T-helper 2 cell treated with Interferon-gamma antibody and Interleukin-4, amounts not matched to agents 5 μg/mL and 100 μg/mL, for 36 hours (primary cell): ENCODE results near the gene C5orf46.

Experiments
- DNase-seq: peaks from one replicate; pipeline ENCODE4 v3.0.0; 2021; ENCODE audit warnings: low spot score
- H3K27ac Mint-ChIP-seq: one replicate; pipeline ENCODE4 v1.8.0; 2021; ENCODE audit warnings: mild to moderate bottlenecking, mixed read lengths
- H3K27me3 Mint-ChIP-seq: one replicate; pipeline ENCODE4 v1.8.0; 2021; ENCODE audit warnings: low read depth, mixed read lengths
- H3K36me3 Mint-ChIP-seq: one replicate; pipeline ENCODE4 v1.8.0; 2021; ENCODE audit warnings: low read depth, mixed read lengths
- H3K4me1 Mint-ChIP-seq: one replicate; pipeline ENCODE4 v1.8.0; 2021; ENCODE audit warnings: low read depth, mixed read lengths
- H3K4me3 Mint-ChIP-seq: one replicate; pipeline ENCODE4 v1.8.0; 2022; ENCODE audit warnings: mild to moderate bottlenecking, moderate library complexity, mixed read lengths
- H3K9me3 Mint-ChIP-seq: one replicate; pipeline ENCODE4 v1.8.0; 2021; ENCODE audit warnings: mixed read lengths

Gene C5orf46

GRCh38 chr5:147858565-147858964, 47.8 kb downstream of the C5orf46 start:
- H3K4me1 Mint-ChIP-seq: peaks cover 4% of the 10 kb centered on the region
- no peak overlapping the region for H3K4me3 Mint-ChIP-seq
- H3K9me3 Mint-ChIP-seq: no peaks in the 10 kb centered on the region
- H3K27ac Mint-ChIP-seq: no peak overlapping the region
- H3K36me3 Mint-ChIP-seq: no peaks in the 10 kb centered on the region
- H3K27me3 Mint-ChIP-seq: peaks cover 17% of the 10 kb centered on the region
- DNase-seq: no peak

DNA sequence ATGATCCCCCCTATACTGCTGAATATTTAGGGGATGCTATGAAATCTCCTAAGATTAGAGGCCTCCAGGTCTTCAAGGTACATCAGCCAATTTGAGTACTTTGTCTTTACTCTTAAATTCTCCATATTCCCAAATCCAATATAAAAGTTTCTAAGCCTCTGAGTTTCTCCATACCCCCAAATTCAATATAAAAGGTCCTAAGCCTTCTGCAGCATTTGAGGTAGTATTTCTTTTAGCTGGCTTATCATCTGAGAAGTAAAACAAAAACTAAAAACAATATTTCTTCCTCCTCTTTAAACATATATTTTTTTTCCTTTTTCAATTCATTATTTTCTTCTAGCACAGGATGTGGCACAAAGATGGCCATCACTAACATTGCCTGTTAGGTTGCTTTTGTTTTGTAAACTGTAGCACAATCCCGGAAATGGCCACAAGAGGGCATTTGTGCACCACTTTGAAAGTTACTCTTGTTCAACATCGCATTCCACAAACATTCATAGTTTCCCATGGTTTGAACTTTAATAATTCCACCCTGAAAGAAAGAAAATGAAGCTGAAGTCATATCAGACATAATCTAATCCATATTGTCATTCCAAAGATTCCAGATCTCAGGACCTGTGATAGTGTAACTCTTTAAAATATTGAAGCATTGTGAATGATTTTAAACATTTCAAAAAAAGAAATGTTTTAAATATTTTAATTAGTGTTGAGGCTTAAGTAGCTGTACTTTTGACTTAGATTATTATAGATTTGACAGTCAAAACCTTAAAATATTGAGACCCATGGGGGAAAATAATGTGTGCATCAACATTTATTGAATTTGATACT, 48.8 kb downstream of the C5orf46 start:
- Mint-ChIP-seq H3K36me3 (no peaks in the 10 kb centered on the region), H3K9me3 (no peaks in the 10 kb centered on the region), H3K4me1 (peaks cover 4% of the 10 kb centered on the region), H3K4me3 (no peak overlapping the region), H3K27ac (no peak overlapping the region), H3K27me3 (peaks cover 15% of the 10 kb centered on the region)
- peak; percentile 10 for DNase-seq

DNA sequence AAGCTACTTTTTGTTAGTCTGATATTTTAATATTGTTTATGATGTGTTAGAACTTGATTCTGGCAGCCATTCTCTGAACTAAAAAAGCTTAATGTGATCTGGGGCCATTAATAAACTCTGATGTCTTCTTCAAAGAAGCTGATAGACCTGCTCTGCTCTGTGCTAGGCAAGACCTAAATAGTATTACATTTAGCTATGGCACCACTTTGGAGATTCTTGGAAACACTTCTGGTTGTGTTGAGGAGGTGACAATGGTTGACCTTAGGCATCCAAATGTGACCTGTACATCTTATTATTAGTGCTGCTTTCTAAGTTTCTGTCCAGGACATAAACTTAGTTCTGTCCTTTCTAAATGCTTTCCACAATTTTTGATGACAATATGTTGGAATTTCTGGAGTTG, 49.5 kb downstream of the C5orf46 start:
- no peak overlapping the region for H3K27ac Mint-ChIP-seq
- no peak overlapping the region for H3K4me3 Mint-ChIP-seq
- H3K36me3 Mint-ChIP-seq: no peaks in the 10 kb centered on the region
- DNase-seq: no peak
- H3K27me3 Mint-ChIP-seq: peaks cover 15% of the 10 kb centered on the region
- no peaks in the 10 kb centered on the region for H3K9me3 Mint-ChIP-seq
- peaks cover 4% of the 10 kb centered on the region for H3K4me1 Mint-ChIP-seq

DNA sequence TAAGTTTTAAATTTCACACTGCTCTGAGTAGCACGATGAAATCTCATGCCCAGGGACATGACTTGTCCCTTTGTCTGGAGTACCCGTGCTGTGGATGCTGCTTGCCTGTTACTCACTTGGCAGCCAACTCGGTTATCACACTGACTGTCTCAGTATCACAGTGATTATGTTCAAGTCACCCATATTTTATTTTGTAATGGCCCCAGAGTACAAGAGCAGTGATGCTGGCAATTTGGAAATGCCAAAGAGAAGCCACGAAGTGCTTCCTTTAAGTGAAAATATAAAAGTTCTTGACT, 50.6 kb downstream of the C5orf46 start:
- Mint-ChIP-seq H3K36me3 (no peaks in the 10 kb centered on the region), H3K4me1 (peaks cover 4% of the 10 kb centered on the region), H3K27ac (no peak overlapping the region), H3K4me3 (no peak overlapping the region), H3K27me3 (peaks cover 11% of the 10 kb centered on the region), H3K9me3 (no peaks in the 10 kb centered on the region)
- no peak for DNase-seq

GRCh38 chr5:147854894-147855773, 51.2 kb downstream of the C5orf46 start:
- no peak for DNase-seq

GRCh38 chr5:147854331-147854730, 52.0 kb downstream of the C5orf46 start:
- Mint-ChIP-seq H3K4me3 (no peak overlapping the region), H3K9me3 (no peaks in the 10 kb centered on the region), H3K36me3 (no peaks in the 10 kb centered on the region), H3K27ac (no peak overlapping the region), H3K27me3 (peaks cover 11% of the 10 kb centered on the region), H3K4me1 (peaks cover 4% of the 10 kb centered on the region)
- DNase-seq: no peak

More at GRCh38 chr5:147854894-147855773, 51.2 kb downstream of the C5orf46 start:
- H3K27me3 Mint-ChIP-seq: peaks cover 11% of the 10 kb centered on the region
- no peaks in the 10 kb centered on the region for H3K36me3 Mint-ChIP-seq
- no peak overlapping the region for H3K4me3 Mint-ChIP-seq
- no peak overlapping the region for H3K27ac Mint-ChIP-seq
- no peaks in the 10 kb centered on the region for H3K9me3 Mint-ChIP-seq
- peaks cover 4% of the 10 kb centered on the region for H3K4me1 Mint-ChIP-seq

GRCh38 chr5:147853372-147853987, 52.9 kb downstream of the C5orf46 start:
- peaks cover 8% of the 10 kb centered on the region for H3K27me3 Mint-ChIP-seq
- H3K36me3 Mint-ChIP-seq: no peaks in the 10 kb centered on the region
- DNase-seq: no peak
- H3K27ac Mint-ChIP-seq: no peak overlapping the region
- H3K4me3 Mint-ChIP-seq: no peak overlapping the region
- H3K4me1 Mint-ChIP-seq: peaks cover 4% of the 10 kb centered on the region
- H3K9me3 Mint-ChIP-seq: no peaks in the 10 kb centered on the region

GRCh38 chr5:147852365-147852764, 54.0 kb downstream of the C5orf46 start:
- no peaks in the 10 kb centered on the region for H3K4me1 Mint-ChIP-seq
- H3K27me3 Mint-ChIP-seq: peaks cover 6% of the 10 kb centered on the region
- no peaks in the 10 kb centered on the region for H3K9me3 Mint-ChIP-seq
- no peak for DNase-seq
- no peak overlapping the region for H3K27ac Mint-ChIP-seq
- H3K4me3 Mint-ChIP-seq: no peak overlapping the region
- no peaks in the 10 kb centered on the region for H3K36me3 Mint-ChIP-seq

GRCh38 chr5:147851578-147851977, 54.8 kb downstream of the C5orf46 start:
- Mint-ChIP-seq H3K27me3 (peaks cover 7% of the 10 kb centered on the region), H3K27ac (no peak overlapping the region), H3K4me3 (no peak overlapping the region), H3K4me1 (no peaks in the 10 kb centered on the region), H3K9me3 (no peaks in the 10 kb centered on the region), H3K36me3 (no peaks in the 10 kb centered on the region)
- DNase-seq: no peak

- H3K27me3 Mint-ChIP-seq: peaks cover 4% of the 10 kb centered on the region
- H3K4me1 Mint-ChIP-seq: no peaks in the 10 kb centered on the region
- H3K36me3 Mint-ChIP-seq: no peaks in the 10 kb centered on the region
- no peaks in the 10 kb centered on the region for H3K9me3 Mint-ChIP-seq
- H3K4me3 Mint-ChIP-seq: no peak overlapping the region
- DNase-seq: no peak
- no peak overlapping the region for H3K27ac Mint-ChIP-seq
These were observed 57.1 kb downstream of the C5orf46 start for GRCh38 chr5:147849226-147849625.

GRCh38 chr5:147845618-147846017, 60.7 kb downstream of the C5orf46 start:
- no peak overlapping the region for H3K4me3 Mint-ChIP-seq
- H3K9me3 Mint-ChIP-seq: no peaks in the 10 kb centered on the region
- peaks cover 8% of the 10 kb centered on the region for H3K27me3 Mint-ChIP-seq
- no peaks in the 10 kb centered on the region for H3K36me3 Mint-ChIP-seq
- no peak overlapping the region for H3K27ac Mint-ChIP-seq
- no peak for DNase-seq
- no peaks in the 10 kb centered on the region for H3K4me1 Mint-ChIP-seq

GRCh38 chr5:147844846-147845245, 61.5 kb downstream of the C5orf46 start:
- Mint-ChIP-seq H3K9me3 (no peaks in the 10 kb centered on the region), H3K4me3 (no peak overlapping the region), H3K27me3 (peaks cover 8% of the 10 kb centered on the region), H3K36me3 (no peaks in the 10 kb centered on the region), H3K4me1 (no peaks in the 10 kb centered on the region), H3K27ac (no peak overlapping the region)
- no peak for DNase-seq

DNA sequence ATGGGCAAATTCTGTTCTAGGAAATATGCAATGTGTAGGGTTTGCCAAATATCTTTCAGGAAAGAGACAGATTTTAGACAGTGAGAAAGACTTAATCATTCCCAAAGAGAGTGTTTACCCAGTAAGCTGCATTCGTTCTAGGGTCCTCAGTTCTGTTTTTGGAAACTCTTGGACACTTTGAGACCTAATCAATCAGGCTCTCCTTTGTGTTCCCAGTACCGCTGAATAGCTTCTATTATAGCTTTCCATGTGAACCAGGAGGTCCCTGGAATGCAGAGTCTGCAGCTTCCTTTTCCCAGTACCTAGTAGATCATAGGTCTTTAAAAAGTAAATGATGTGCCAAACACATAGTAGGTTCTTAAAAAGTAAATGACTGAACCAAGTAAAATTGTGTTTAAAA, 63.5 kb downstream of the C5orf46 start:
- H3K4me1 Mint-ChIP-seq: no peaks in the 10 kb centered on the region
- no peak overlapping the region for H3K4me3 Mint-ChIP-seq
- no peaks in the 10 kb centered on the region for H3K9me3 Mint-ChIP-seq
- DNase-seq: no peak
- H3K27me3 Mint-ChIP-seq: peaks cover 12% of the 10 kb centered on the region
- H3K36me3 Mint-ChIP-seq: no peaks in the 10 kb centered on the region
- no peak overlapping the region for H3K27ac Mint-ChIP-seq
